HG03354 (cell line): ENCODE results near the gene ATP2A1.
"Not testable (repeated sequence)": the region's sequence is repeated elsewhere in the genome, so short reads cannot be mapped to it uniquely, and the experiment has no call there.

ENCODE experiments used
- ATAC-seq: cut with Tn5 transposase; IDR thresholded peaks from one replicate; pipeline ENCODE4 v1.9.1; 2021; ENCODE audit warnings: mild to moderate bottlenecking; ENCODE audit not compliant: unreplicated experiment, poor library complexity, severe bottlenecking

Gene ATP2A1

GRCh38 chr16:28903344-28904042 lies 25.2 kb downstream of the ATP2A1 start:
- ATAC-seq, result no peak

DNA sequence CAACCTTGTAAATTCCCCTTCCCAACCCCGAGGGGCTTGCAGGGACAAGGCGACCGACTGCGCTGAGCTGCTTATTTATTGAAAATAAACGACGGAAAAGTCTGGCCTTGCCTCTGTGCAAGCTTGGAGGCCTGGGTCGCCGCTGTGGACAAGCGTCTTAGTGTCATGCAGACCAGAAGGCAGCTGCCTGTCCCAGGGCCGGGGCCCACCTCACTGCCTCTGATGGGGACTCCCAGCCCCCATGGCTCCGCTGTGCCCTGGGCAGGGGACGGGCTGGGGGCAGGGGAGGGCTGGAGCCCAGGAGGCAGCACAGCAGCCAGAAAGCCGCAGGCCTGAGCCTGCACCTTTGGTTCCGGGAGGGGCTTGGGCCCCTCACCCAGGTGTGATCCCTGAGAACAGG lies 26.1 kb downstream of the ATP2A1 start:
- ATAC-seq, result no peak

DNA sequence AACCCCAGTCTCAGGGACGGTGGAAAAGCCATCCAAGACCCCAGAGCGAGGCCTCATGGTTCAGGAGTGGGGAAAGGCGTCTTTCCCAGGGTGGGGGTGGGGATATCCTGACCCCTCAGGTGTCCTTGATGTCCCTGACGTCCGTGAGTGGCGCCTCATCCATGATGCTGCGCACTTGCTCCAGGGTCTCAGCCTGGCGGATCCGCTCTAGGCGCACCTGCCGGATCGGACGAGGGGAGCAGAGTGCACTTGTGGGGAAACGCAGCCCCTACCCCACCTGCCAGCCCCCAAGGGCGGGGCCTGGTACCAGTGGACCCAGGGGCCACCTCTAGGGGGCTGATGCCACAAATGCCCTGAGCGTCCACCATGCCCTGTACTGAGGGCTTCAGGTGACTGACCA lies 26.5 kb downstream of the ATP2A1 start:
- ATAC-seq, result no peak

DNA sequence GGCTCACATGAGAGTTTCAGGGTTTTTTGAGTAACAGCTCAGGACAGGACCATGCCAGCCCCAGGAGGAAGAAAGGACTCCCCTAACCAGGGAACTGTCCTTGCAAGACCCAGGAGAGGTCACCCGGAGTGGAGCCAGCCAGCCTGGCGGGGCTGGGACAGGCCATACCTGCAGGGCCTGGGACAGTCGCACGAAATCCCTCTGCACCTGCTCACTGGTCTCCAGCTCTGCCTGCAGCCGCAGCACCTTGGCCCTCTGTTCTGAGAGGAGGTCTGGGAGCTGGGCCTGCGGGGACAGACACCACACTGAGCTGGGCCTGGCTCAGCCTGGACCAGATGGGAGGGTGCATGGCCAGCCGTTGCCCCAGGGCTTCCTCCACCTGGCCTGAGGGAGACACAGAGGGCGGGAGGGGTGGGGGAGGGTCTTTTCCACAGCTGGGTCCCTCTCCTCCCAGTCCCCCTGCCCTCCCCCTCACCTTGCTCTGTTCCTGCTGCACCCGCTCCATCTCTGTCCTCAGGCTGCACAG lies 27.0 kb downstream of the ATP2A1 start:
- ATAC-seq, result no peak

- no peak for ATAC-seq
Observed at GRCh38 chr16:28905800-28906372, 27.6 kb downstream of the ATP2A1 start.

DNA sequence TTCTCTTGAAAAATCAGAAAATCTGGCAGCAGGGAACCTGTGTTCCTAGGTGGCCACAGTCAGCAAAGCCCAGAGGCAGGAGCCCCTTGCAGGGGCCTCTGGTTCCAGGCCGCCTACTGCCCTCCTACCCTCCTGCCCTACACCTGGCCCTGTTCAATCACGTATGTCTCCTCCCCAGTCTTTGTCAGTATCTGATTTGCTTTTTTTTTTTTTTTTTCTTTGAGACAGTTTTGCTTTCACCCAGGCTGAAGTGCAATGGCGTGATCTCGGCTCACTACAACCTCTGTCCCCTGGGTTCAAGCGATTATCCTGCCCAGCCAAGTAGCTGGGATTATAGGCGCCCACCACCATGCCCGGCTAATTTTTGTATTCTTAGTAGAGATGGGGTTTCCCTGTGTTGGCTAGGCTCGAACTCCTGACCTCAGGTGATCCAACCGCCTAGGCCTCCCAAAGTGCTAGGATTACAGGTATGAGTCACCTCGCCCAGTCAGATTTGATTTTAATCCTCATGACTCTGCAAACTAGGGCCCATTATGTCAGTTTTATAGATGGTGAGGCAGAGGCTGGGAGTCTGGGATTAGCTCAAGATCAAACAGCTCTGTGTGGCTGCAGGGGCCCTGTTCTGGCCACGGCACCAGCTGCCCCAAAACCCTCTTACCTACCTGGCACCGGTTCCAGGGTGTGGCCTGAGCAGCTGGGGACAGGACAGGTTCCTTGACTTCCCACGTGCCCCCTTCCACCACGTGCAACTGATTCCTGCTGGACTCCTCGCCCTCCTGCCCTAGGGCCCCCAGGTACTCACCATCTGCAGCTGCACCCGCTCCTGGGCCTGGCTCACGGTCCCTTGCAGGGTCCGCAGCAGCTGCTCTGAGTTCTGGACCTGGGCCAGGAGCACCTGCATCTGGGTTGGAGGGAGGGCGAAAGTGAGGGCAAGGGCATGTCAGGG lies 32.1 kb downstream of the ATP2A1 start:
- ATAC-seq, result no peak

- ATAC-seq, result no peak
Observed at GRCh38 chr16:28912558-28912957, 34.3 kb downstream of the ATP2A1 start.

GRCh38 chr16:28913946-28914724 lies 35.8 kb downstream of the ATP2A1 start:
- no peak for ATAC-seq

DNA sequence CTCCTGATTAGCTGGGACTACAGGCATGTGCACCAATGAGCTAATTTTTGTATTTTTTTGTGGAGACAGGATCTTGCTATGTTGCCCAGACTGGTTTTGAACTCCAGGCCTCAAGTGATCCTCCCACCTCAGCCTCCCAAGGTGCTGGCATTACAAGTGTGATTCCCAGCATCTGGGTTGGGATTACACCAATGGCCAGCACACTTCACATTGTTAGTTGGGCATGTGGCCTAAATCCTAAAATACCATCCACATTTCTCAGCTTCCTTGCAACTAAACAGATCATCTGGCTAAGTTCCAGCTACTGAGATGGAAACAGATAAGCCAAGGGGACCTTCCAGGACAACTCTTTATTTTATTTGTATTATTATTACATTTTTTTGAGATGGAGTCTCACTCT lies 36.9 kb downstream of the ATP2A1 start:
- ATAC-seq, result no peak

GRCh38 chr16:28917095-28917494 lies 38.8 kb downstream of the ATP2A1 start:
- ATAC-seq, result no peak

DNA sequence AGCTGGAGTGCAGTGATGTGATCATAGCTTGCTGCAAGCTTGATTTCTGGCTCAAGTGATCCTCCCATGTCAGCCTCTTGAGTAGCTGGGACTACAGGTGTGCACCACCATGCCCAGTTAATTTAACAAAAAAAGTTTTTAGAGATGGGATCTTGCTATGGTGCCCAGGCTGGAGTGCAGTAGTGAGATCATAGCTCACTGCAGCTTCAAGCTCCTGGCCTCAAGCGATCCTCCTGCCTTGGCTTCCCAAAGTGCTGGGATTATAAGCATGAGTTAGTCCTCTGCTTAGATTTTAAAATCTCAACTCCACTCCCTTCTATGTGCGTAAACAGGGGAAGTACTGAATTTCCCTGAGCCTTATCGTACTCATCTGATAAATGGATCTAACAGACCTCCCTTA lies 40.4 kb downstream of the ATP2A1 start:
- no peak for ATAC-seq

- ATAC-seq, result no peak
Observed at GRCh38 chr16:28923231-28923587, 44.9 kb downstream of the ATP2A1 start.

DNA sequence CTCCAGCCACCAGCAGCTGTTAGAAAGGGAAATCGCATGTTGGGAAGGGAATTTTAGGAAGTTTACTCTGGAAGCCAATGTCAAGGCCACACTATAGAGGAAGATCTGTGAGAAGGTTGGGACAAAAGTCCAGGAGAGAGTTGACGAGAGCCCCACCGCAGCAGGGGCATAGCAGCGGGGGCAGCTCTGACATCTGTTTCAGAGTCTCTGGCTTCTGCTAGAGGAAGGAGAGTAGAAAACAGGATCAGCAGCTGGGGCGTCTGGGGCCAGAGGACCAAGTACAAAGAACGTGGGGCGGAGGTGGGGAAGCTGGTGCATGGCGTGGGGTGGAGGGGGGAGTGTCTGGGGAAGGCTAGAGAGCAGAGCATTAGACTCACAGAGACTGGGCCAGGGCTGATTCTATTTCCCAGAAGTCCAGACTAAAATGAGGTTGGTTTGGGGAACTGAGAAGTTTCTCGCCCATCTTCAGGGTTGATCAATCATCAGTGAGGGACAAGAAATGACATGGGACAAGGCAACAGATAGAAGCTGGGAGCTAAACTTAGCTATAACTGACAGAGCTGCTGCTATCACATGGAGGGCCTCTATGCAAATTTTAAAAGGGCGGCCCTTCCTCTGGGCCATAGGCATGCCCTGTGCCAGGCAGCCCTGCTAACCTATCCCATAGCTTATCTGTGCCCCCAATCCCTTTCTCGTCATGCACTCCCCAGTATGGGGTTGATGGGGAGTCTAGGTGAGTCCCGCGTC lies 45.5 kb downstream of the ATP2A1 start:
- ATAC-seq, result peak; percentile 51

DNA sequence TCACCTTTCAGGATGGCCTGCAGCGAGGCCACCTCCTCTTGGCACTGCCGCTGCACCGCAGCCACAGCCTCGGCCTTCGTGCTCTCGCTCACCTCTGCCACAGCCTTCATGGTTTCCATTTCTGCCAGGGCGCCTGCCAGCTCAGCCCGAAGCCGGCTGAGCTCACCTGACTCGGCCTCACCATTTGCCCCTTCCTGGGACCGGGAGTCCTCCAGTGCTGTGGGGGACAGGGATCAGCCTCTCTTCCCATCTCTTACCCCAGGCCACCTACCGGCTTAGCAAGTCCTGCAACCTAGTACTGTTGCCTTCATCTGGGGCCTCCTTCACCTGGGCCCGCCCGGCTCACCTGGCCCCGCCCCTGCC lies 46.1 kb downstream of the ATP2A1 start:
- no peak for ATAC-seq

DNA sequence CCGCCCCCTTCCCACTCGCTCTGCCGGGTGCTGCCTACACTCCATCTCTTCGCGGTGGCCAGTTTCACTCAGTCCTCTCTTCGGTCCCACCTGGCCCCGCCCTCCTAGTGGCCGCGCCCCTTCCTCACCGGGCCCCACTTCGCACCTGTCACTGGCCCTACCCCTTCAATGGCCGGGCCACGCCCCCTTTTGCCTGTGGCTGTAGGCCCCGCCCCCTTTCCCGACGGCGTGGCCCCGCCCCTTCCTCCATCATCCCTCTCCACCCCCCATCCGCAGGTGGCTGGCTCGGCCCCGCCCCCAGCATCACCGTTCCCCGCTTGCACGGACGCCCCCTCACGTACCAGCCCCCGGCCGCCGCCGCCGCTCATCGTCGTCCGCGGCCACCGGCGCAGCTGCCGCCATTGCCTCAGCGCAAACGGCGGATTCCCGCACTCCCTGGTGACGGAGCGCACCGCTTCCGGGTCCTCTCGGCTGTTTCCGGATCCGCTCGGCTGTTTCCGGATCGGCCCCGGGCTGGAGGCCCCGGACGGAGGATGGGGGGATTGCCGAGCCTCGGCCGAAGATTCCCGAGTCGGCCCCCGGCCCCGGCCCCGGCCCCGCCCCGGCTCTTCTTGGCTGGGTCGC lies 46.6 kb downstream of the ATP2A1 start, which contains the start of gene RABEP2:
RABEP2 (minus strand) TSS at position 477 of the 624 bp plus-strand sequence; CDS start at position 402, 75 bp downstream.
- ATAC-seq, result peak; percentile 69

- ATAC-seq, result peak; percentile 47
Observed at GRCh38 chr16:28925386-28926228, 47.3 kb downstream of the ATP2A1 start.

DNA sequence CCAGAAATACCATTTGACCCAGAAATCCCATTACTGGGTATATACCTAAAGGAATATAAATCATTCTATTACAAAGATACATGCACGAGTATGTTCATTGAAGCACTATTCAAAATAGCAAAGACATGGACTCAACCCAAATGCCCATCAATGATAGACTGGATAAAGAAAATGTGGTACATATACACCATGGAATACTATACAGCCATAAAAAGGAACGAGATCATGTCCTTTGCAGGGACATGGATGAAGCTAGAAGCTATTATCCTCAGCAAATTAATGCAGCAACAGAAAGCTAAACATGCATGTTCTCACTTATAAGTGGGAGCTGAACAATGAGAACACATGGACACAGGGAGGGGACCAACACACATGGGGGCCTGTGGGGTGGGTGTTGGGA lies 48.0 kb downstream of the ATP2A1 start:
- ATAC-seq, result not testable (repeated sequence)

DNA sequence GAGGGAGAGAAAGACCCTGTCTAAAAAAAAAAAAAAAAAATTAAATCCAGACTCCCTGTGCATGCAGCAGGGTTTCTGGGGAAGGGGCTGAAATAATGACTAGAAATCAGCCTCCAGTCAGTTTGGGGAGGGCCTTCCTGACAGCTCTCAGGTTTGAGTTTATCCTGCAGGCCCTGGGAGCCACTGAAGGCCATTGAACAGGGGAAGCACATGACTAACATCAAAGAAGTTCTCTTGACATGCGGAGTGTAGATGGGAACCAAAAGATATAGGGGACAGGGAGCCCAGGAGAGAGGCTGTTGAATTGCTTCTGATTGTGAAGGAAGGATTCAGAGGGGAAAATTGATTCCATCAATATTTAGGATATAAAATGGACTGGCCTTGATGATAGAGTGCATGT lies 49.5 kb downstream of the ATP2A1 start:
- no peak for ATAC-seq
